HUES6 (cell line): ENCODE measurements around the gene COL20A1.
"Not testable (repeated sequence)": the region's sequence is repeated elsewhere in the genome, so short reads cannot be mapped to it uniquely, and the experiment has no call there.

Source experiments
- H3K27ac ChIP-seq: 2 replicates; pipeline ENCODE4 v1.7.0; 2013; ENCODE audit warnings: low read depth, mild to moderate bottlenecking, low read length, inconsistent platforms
- H3K27me3 ChIP-seq: 2 replicates; pipeline ENCODE4 v1.6.1; 2013; ENCODE audit warnings: low read length; ENCODE audit not compliant: control insufficient read depth, insufficient read depth
- H3K36me3 ChIP-seq: 2 replicates; pipeline ENCODE4 v1.6.1; 2013; ENCODE audit warnings: low read length; ENCODE audit not compliant: control insufficient read depth, insufficient read depth
- H3K4me1 ChIP-seq: 2 replicates; pipeline ENCODE4 v1.6.1; 2013; ENCODE audit warnings: low read length; ENCODE audit not compliant: control insufficient read depth, insufficient read depth
- H3K4me3 ChIP-seq: 2 replicates; pipeline ENCODE4 v1.5.1; 2013; ENCODE audit warnings: low read depth, low read length
- H3K9ac ChIP-seq: one replicate; pipeline ENCODE4 v1.6.1; 2013; ENCODE audit warnings: mild to moderate bottlenecking, low read length
- H3K9me3 ChIP-seq: 2 replicates; pipeline ENCODE4 v1.6.1; 2013; ENCODE audit warnings: low read depth, low read length; ENCODE audit not compliant: control insufficient read depth, insufficient read depth

The COL20A1 gene

DNA sequence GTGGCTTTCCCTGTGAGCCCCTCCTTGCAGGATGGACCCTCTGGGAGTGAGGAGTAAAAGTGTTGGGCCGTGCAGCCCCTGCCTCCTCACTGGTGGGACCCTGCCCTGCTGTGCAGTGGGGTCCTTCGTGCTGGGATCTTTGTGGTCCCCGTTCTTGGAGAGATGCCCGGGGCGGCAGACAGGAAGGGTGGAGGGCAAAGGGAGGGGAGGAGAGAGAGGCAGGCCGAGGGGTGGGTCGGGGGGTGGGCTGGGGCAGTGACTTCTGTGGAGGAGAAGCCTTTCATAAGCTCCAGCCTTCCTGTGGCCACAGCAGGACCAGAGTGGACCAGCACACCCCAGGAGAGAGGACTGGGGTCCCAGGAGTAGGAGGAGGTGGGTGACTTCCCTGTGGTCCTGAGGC is at the start of gene COL20A1:
Gene COL20A1 (plus strand): TSS at position 283 of the 400 bp plus-strand sequence. CDS start 1,922 bp downstream, outside the sequence.
- Histone ChIP-seq H3K9ac (no peak within 1 kb of the TSS), H3K27ac (no peak within 1 kb of the TSS), H3K4me1 (peaks cover 21% of the 10 kb centered on the region), H3K9me3 (no peaks in the 10 kb centered on the region), H3K36me3 (peaks cover 18% of the 10 kb centered on the region), H3K4me3 (no peak within 1 kb of the TSS), H3K27me3 (peaks cover 16% of the 10 kb centered on the region; the same call in 1 of the 2 replicates)

DNA sequence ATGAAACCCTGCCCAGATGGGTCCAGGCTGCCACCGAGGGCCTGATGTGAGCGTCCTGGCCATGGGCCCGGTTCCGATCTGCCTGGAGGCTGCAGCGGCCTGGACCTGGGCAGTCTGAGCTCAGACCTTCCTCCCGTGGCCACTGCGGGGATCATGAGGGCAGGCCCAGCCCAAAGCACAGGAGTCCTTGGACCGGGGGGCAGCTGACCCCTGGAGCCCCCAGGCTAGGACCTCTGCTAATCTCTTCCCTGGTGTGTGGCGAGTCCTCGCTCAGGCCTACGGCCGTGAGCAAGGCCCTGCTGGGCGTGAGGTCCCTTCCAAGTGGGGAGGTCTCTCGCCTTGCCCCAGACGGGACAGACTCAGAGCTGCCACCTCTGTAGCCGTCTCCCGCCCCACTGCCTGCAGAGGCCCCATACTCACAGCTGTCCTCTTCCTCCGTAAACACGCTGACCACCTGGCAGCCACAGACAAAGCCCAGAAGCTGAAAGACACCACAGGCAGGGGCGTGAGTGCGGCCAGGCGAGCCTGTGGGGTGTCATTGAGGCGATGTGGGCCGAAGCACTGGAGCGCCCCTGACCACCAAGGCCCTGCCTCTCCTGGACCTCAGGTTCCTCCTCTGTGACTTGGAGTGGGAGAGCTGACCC is 49.3 kb upstream of the COL20A1 start:
- Histone ChIP-seq H3K36me3 (no peaks in the 10 kb centered on the region), H3K27ac (no peak overlapping the region), H3K27me3 (peaks cover 9% of the 10 kb centered on the region; the same call in 1 of the 2 replicates), H3K9ac (no peak overlapping the region), H3K4me3 (no peak overlapping the region), H3K4me1 (peaks cover 20% of the 10 kb centered on the region), H3K9me3 (no peaks in the 10 kb centered on the region)

DNA sequence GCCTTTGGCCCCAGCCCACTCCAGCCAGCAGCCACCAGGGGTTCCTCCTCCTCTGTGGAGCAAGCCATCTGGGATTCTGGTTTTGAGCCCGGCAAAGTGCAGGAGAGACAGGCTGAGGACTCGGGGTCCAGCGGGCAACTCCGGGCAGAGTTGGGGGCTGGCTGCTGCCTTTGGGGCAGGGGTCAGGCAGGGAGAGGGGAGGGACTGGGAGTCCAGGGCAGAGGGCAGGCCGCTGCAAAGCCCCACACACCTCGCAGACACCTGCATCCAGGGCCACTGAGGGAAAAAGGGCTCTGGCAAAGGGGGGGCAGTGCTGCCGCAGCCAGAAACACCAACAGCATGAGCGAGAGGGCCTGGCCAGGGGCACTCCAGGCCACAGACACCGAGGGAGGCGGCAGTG is 48.5 kb upstream of the COL20A1 start:
- no peaks in the 10 kb centered on the region for H3K9me3 ChIP-seq
- no peak overlapping the region for H3K9ac ChIP-seq
- no peak overlapping the region for H3K4me3 ChIP-seq
- peaks cover 9% of the 10 kb centered on the region; the same call in 1 of the 2 replicates for H3K27me3 ChIP-seq
- peaks cover 20% of the 10 kb centered on the region for H3K4me1 ChIP-seq
- H3K27ac ChIP-seq: no peak overlapping the region
- H3K36me3 ChIP-seq: no peaks in the 10 kb centered on the region

DNA sequence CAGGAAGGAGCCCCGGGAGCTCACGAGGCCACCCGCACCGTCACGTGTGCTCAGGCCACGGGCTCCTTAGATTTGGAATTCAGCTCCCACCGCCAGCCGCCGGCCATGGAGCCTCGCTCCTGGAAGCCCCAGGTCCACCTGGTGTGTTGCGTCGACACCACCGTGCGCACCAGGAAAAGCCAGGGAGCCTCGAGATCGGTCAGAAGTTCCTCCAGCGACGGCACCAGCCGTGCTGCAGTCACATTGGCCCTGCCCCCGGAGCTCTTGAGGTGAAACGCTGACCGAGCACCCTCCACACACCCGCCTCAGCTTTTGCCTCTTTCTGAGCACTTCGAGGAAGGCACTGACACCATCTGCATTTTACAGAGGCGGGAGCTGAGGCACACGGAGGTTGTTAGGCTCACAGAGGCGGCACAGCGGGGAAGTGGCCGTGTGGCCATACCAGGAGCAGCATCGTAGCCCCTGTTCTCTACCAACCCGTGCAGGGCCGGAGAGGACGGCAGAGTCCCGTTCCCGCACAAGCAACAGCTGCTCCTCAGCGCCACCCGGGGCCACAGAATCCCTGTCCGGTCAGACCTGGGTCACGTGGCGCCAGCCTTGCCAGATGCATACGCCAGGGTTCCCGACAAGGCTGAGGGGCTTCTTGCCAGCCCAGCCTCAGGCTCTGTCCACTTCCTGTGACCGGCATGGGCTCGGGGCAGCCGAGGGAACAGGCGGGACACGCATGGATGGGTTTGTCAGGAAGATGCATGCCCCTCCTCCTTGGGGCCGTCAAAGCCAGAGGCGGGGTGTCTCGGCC is 46.3 kb upstream of the COL20A1 start:
- H3K4me1 ChIP-seq: peaks cover 20% of the 10 kb centered on the region
- H3K27me3 ChIP-seq: peaks cover 11% of the 10 kb centered on the region; the same call in 1 of the 2 replicates
- H3K27ac ChIP-seq: no peak overlapping the region
- no peaks in the 10 kb centered on the region for H3K36me3 ChIP-seq
- H3K9me3 ChIP-seq: no peaks in the 10 kb centered on the region
- H3K4me3 ChIP-seq: no peak overlapping the region
- no peak overlapping the region for H3K9ac ChIP-seq

DNA sequence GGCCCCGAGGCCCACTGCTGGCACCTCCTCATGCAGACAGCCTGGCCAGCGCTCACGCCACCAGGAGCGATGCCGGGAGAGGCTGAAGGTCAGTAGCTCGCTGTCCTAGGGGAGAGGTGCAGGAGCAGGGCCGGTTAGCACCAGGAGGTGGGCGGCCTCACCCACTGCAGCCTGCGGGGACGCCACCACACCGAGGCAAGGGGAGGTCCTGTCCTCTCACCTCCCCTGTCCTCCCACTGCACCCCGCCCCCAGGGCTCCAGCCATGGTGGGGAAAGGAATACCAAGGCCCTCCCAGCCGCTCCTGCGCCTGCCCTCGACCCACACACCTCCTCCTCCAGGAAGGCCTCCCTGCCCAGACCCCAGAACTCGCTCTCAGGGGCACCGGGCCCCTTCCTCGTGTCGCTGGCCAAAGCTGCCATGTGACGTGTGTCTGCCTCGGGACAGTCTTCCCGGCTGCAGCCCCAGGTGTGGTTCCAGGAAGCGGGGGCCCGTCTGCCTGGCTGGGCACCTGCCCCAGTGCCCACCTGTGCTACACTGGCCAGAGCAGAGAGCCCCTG is 45.2 kb upstream of the COL20A1 start:
- Histone ChIP-seq H3K9ac (no peak overlapping the region), H3K36me3 (no peaks in the 10 kb centered on the region), H3K27ac (no peak overlapping the region), H3K4me1 (peaks cover 22% of the 10 kb centered on the region), H3K9me3 (no peaks in the 10 kb centered on the region), H3K27me3 (peaks cover 22% of the 10 kb centered on the region), H3K4me3 (no peak overlapping the region)

DNA sequence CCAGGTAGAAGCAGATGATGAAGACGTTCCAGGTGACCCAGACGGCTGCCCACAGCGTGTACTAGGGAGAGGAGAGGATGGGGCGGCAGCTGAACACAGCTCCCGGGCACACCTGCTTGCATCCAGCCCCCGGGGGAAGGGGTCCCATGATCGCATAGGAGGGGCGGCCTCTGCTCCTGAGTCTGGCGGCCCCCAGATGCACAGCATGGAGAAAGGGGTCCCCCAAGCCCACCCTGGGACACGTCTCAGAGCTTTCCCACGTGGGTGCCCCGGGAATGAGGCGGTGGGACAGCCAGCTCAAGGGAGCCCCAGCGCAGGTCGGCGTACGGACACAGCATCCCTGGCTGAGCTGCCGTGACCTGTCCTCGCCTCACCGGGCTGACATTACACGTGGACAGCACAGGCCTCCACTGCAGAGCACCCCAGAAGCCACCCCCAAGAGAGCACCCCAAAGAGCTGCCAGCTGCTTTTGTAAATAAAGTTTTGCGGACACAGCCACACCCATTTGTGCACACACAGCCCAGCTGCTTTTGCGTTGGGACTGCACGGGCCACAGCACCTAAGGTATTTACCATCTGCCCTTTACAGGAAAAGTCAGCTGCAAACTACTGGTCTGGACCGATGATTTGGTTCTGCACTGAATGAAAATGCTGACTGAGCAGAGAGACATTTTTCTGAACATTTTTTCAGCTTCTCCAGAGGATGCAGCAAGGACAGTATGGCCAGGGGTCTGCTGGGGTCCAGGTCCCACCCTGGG is 44.0 kb upstream of the COL20A1 start:
- Histone ChIP-seq H3K9ac (no peak overlapping the region), H3K27me3 (peaks cover 33% of the 10 kb centered on the region), H3K4me3 (no peak overlapping the region)

DNA sequence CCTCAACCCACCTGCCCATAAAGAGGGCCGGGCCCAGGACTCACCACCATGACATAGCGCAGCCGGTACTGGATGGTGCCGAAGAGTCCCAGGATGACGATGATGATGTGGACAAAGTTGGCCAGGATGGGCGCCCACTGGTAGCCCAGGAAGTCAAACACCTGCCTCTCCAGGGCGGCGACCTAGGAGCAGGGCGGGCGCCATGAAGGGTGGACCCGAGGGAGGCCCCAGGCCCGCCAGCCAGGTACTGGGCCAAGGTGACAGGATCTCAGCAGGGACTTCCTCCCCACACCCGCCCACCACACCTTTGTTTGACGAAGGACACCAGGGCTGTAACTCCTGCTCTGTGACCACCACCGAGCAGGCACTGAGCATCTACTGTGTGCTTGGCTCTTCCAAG is 43.1 kb upstream of the COL20A1 start:
- Histone ChIP-seq H3K4me3 (no peak overlapping the region), H3K9ac (no peak overlapping the region), H3K9me3 (no peaks in the 10 kb centered on the region), H3K27me3 (peaks cover 40% of the 10 kb centered on the region), H3K4me1 (peaks cover 29% of the 10 kb centered on the region), H3K27ac (no peak overlapping the region), H3K36me3 (no peaks in the 10 kb centered on the region)

More for the DNA sequence above, 44.0 kb upstream of the COL20A1 start:
- Histone ChIP-seq H3K4me1 (peaks cover 28% of the 10 kb centered on the region), H3K9me3 (no peaks in the 10 kb centered on the region), H3K27ac (no peak overlapping the region), H3K36me3 (no peaks in the 10 kb centered on the region)

DNA sequence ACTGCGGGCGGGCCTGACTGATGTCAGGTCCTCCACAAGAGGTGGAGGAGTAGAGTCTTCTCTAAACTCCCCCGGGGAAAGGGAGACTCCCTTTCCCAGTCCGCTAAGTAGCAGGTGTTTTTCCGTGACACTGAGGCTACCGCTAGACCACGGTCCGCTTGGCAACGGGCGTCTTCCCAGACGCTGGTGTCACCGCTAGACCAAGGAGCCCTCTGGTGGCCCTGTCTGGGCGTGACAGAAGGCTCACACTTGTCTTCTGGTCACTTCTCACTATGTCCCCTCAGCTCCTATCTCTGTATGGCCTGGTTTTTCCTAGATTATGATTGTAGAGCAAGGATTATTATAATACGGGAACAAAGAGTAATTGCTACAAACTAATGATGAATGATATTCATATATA is 41.6 kb upstream of the COL20A1 start:
- not testable (repeated sequence) for H3K9me3 ChIP-seq, H3K9ac ChIP-seq, H3K4me3 ChIP-seq, H3K27ac ChIP-seq, H3K36me3 ChIP-seq
- Histone ChIP-seq H3K27me3 (peaks cover 51% of the 10 kb centered on the region), H3K4me1 (peaks cover 41% of the 10 kb centered on the region)

DNA sequence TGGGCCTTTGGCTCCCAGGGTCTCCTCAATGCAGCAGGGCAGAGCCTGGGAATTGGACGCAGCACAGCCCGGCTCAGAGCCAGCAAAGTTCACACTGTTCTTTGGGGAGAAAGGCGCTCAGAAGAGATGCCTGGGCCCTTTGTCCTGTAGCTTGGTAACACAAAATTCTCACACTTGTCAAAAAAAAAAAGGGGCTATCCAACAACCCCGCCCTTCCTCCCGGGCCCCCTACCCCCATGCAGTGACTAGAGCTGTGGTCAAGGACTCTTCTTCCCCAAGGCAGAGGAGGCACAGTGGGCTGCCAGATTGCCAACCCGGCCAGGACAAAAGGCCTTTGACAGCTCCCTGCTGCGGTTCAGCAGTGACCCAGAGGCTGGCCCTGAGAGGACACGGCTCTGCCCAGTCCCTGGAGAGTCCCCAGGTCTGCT is 40.7 kb upstream of the COL20A1 start:
- Histone ChIP-seq H3K4me3 (no peak overlapping the region), H3K27me3 (peaks cover 57% of the 10 kb centered on the region), H3K9ac (no peak overlapping the region), H3K36me3 (no peaks in the 10 kb centered on the region), H3K4me1 (peaks cover 33% of the 10 kb centered on the region), H3K9me3 (no peaks in the 10 kb centered on the region), H3K27ac (no peak overlapping the region)

DNA sequence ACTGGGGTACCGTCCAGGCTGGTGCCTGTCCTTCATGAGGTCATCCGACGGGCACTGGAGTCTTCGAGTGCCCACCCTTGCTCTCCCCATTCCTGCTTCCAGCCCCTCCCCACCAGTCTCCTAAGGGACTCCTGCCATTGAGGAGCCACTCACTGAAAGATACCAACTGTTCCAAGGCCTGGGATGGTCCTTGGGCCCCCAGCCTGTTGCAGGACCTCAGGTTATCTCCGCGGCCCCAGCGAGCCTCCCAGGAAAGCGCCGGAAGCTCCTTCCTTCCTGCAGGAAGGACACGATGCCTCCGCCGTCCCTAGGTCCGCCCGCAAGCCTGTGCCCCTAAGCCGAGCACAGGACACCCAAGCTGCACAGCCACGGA is 39.9 kb upstream of the COL20A1 start:
- H3K4me1 ChIP-seq: peaks cover 27% of the 10 kb centered on the region
- H3K4me3 ChIP-seq: peak overlapping the region; percentile 53
- H3K36me3 ChIP-seq: no peaks in the 10 kb centered on the region
- H3K27ac ChIP-seq: no peak overlapping the region
- H3K9me3 ChIP-seq: no peaks in the 10 kb centered on the region
- H3K27me3 ChIP-seq: peaks cover 55% of the 10 kb centered on the region
- H3K9ac ChIP-seq: no peak overlapping the region
